GM12878 (cell line): Measurements from ENCODE around the gene REPIN1. TPM values are rescaled to one million over a fixed set of nuclear protein-coding genes. Genes with fewer than 3 reads are reported as not detected.

ENCODE experiments used
- ATAC-seq: fragments of 200-7000 bp; cut with Tn5 transposase; 3 replicates; pipeline ENCODE4 v1.9.1; 2020; ENCODE audit warnings: mild to moderate bottlenecking, moderate library complexity
- BruUV-seq: library from RNA; stranded (reverse); fragments of 400-500 nt; replicated peaks from 2 replicates; lab custom pipeline; 2021; lab: Mats Ljungman, UMichigan
- CTCF ChIA-PET: fragments of 300-600 bp; sonication (Branson Sonifier 250); formaldehyde crosslinking; extraction: SDS; loops from one replicate; lab custom pipeline; 2021; ENCODE audit warnings: inconsistent platforms; lab: Yijun Ruan, JAX
- POLR2A ChIA-PET: fragments of 350-600 bp; formaldehyde crosslinking; extraction: SDS; loops from one replicate; lab custom pipeline; 2021; ENCODE audit warnings: inconsistent platforms; lab: Charles Lee
- RAD21 ChIA-PET: fragments of 300-600 bp; sonication (Branson Sonifier 250); formaldehyde crosslinking; loops from one replicate; lab custom pipeline; 2023; ENCODE audit warnings: antibody characterized with exemption; ENCODE audit not compliant: unreplicated experiment; lab: Charles Lee
- SMC1A ChIA-PET: fragments of 300-600 bp; sonication (Branson Sonifier 250); formaldehyde crosslinking; loops from one replicate; lab custom pipeline; 2023; ENCODE audit not compliant: unreplicated experiment, uncharacterized antibody; lab: Charles Lee
- DNase-seq: peaks from one replicate; pipeline ENCODE4 v3.0.0-alpha.2; 2011; ENCODE audit warnings: low read depth, low spot score
- FAIRE-seq: peaks from 3 replicates; lab custom pipeline; 2011; peaks lifted over from hg19 to GRCh38; lab: Jason Lieb, UNC
- H2AFZ ChIP-seq: 2 replicates; pipeline ENCODE4 v1.6.0; 2011; ENCODE audit warnings: low read depth, low read length, control low read depth; ENCODE audit not compliant: control insufficient read depth
- H3K27ac ChIP-seq: 2 replicates; pipeline ENCODE4 v1.5.1; 2011; ENCODE audit warnings: control low read depth; ENCODE audit not compliant: control insufficient read depth, insufficient read depth
- H3K27me3 ChIP-seq, 2 experiments: replicated peaks in 1 of 2; 2 replicates each; pipeline versions ENCODE4 v1.6.0 to v1.6.1; 2011; ENCODE audit warnings: low read length in 1 of 2; ENCODE audit not compliant: control insufficient read depth in 2 of 2, insufficient read depth in 2 of 2
- H3K36me3 ChIP-seq, 2 experiments: 2 replicates each; pipeline ENCODE4 v1.5.1; 2011; ENCODE audit warnings: low read length in 1 of 2; ENCODE audit not compliant: control insufficient read depth in 2 of 2, insufficient read depth in 2 of 2
- H3K4me1 ChIP-seq: 2 replicates; pipeline ENCODE4 v1.6.1; 2011; ENCODE audit warnings: mild to moderate bottlenecking, low read length, moderate library complexity, mixed read lengths; ENCODE audit not compliant: control insufficient read depth, insufficient read depth
- H3K4me2 ChIP-seq: 2 replicates; pipeline ENCODE4 v1.6.0; 2011; ENCODE audit warnings: control low read depth; ENCODE audit not compliant: control insufficient read depth, insufficient read depth
- H3K4me3 ChIP-seq: fragments of 200-600 bp; sonication (generic); 2 replicates; pipeline ENCODE4 v1.5.1; 2016
- H3K79me2 ChIP-seq: 2 replicates; pipeline ENCODE4 v1.6.0; 2011; ENCODE audit warnings: low read length; ENCODE audit not compliant: control insufficient read depth, insufficient read depth
- H3K9ac ChIP-seq: 2 replicates; pipeline ENCODE4 v1.8.0; 2011; ENCODE audit warnings: low read length, control low read depth, mixed read lengths; ENCODE audit not compliant: control insufficient read depth, insufficient read depth
- H3K9me3 ChIP-seq: replicated peaks from 3 replicates; pipeline ENCODE4 v1.5.1; 2011; ENCODE audit warnings: mild to moderate bottlenecking, low read length; ENCODE audit not compliant: control insufficient read depth, insufficient read depth
- H4K20me1 ChIP-seq: 2 replicates; pipeline ENCODE4 v1.6.0; 2011; ENCODE audit not compliant: control insufficient read depth, insufficient read depth
- ATF7 ChIP-seq: fragments of 450-650 bp; IDR thresholded peaks from 2 replicates; pipeline ENCODE4 v1.6.1; 2016; ENCODE audit warnings: low read depth, mild to moderate bottlenecking
- BACH1 ChIP-seq: fragments of 450-650 bp; IDR thresholded peaks from 2 replicates; pipeline ENCODE4 v1.6.1; 2017; ENCODE audit warnings: mild to moderate bottlenecking, borderline replicate concordance
- CBFB ChIP-seq: IDR thresholded peaks from 2 replicates; pipeline ENCODE4 v1.6.1; 2016; ENCODE audit warnings: antibody characterized with exemption, low read depth
- CREB1 ChIP-seq: IDR thresholded peaks from 2 replicates; pipeline ENCODE4 v1.6.1; 2012; ENCODE audit warnings: low read depth, mild to moderate bottlenecking, inconsistent platforms
- MEF2B ChIP-seq: fragments of 450-650 bp; IDR thresholded peaks from 2 replicates; pipeline ENCODE4 v1.6.1; 2018; ENCODE audit warnings: mild to moderate bottlenecking, moderate library complexity; ENCODE audit not compliant: partially characterized antibody, poor library complexity, severe bottlenecking
- MYC ChIP-seq: IDR thresholded peaks from 2 replicates; pipeline ENCODE4 v1.6.1; 2011; ENCODE audit warnings: mild to moderate bottlenecking, low read length, moderate library complexity, inconsistent platforms; ENCODE audit not compliant: insufficient read depth, insufficient replicate concordance, insufficient read length, severe bottlenecking
- PML ChIP-seq: IDR thresholded peaks from 2 replicates; pipeline ENCODE4 v1.6.1; 2012; ENCODE audit warnings: low read length, inconsistent platforms
- RFX5 ChIP-seq: IDR thresholded peaks from 2 replicates; pipeline ENCODE4 v1.6.1; 2011; ENCODE audit warnings: low read depth, low read length, improper control_type of control experiment
- STAT3 ChIP-seq: IDR thresholded peaks from 2 replicates; pipeline ENCODE4 v1.6.1; 2011; ENCODE audit warnings: low read depth, low read length, improper control_type of control experiment
- WGBS: methylation state at CpG from one replicate; pipeline ENCODE4 v1.1.6; 2016; ENCODE audit warnings: low lambda C conversion rate; ENCODE audit not compliant: insufficient replicate concordance, insufficient coverage; ENCODE audit errors: missing lambda C conversion rate; 5-methylcytosine and 5-hydroxymethylcytosine counted together
- in situ Hi-C: fragments of 300-500 bp; cut with MboI; formaldehyde crosslinking; loops from 9 replicates; pipeline ENCODE4 v1.14.3; 2018; ENCODE audit warnings: mixed read lengths
- intact Hi-C: fragments of 100-400 bp; cut with micrococcal nuclease; formaldehyde crosslinking; loops from one replicate; pipeline ENCODE4 v1.14.2; 2022; ENCODE audit not compliant: unreplicated experiment
- polyA plus RNA-seq, 11 experiments: library from polyadenylated mRNA; depleted of rRNA in 4 of 11; unstranded in 6 of 11; stranded (reverse) in 5 of 11; fragments of >200 nt; fragmentation: Nextera tagmentation in 4 of 11; fragmentation: Illumina TruSeq in 1 of 11; extraction: Ambion mirVana in 4 of 11; extraction: Trizol in 1 of 11; gene quantifications; 1 replicate in 1 of 11; 2 replicates in 10 of 11; pipeline versions ENCODE4 v1.2.1 to v1.2.3, GENCODE V29; 2011 to 2016; ENCODE audit warnings: inconsistent platforms in 2 of 11, missing spikeins in 2 of 11, low read depth in 1 of 11
- total RNA-seq, 4 experiments: library from RNA; depleted of rRNA in 3 of 4; stranded (reverse); fragments of >200 nt in 3 of 4; fragmentation: Illumina TruSeq in 1 of 4; extraction: Trizol in 1 of 4; gene quantifications; 2 replicates each; pipeline versions ENCODE4 v1.2.1 to v1.2.3, GENCODE V29; 2013 to 2021
- TF ChIP-seq, protein P1 (sequence below): IDR thresholded peaks from 2 replicates; pipeline ENCODE4 v1.6.1; 2012; ENCODE audit warnings: improper control_type of control experiment, low read depth, low read length; ENCODE audit not compliant: insufficient replicate concordance
- TF ChIP-seq, protein P2 (sequence below): fragments of 450-650 bp; IDR thresholded peaks from 2 replicates; pipeline ENCODE4 v1.6.1; 2016; ENCODE audit warnings: mild to moderate bottlenecking, moderate library complexity, borderline replicate concordance
- TF ChIP-seq, protein P3 (sequence below): IDR thresholded peaks from 2 replicates; pipeline ENCODE4 v1.6.1; 2012; ENCODE audit warnings: low read depth, low read length, improper control_type of control experiment

The REPIN1 gene
- total and polyA plus RNA-seq, 10 of the 15 experiments (the other 5 are each of a cell fraction or from before 2014, with no cell fraction given), result 5.1 to 172 (median 76.9) TPM

GRCh38 chr7:150398108-150398964 is 29.7 kb downstream of the REPIN1 start:
- POLR2A ChIA-PET, result interaction anchor here (1.0 kb wide), 1 partner anchor 24 kb away, joined by 3 read pairs; no protein-coding TSS in a partner anchor
- no peak for FAIRE-seq
- intact Hi-C loops, result no loop called here
- TF ChIP-seq, protein P1, sequence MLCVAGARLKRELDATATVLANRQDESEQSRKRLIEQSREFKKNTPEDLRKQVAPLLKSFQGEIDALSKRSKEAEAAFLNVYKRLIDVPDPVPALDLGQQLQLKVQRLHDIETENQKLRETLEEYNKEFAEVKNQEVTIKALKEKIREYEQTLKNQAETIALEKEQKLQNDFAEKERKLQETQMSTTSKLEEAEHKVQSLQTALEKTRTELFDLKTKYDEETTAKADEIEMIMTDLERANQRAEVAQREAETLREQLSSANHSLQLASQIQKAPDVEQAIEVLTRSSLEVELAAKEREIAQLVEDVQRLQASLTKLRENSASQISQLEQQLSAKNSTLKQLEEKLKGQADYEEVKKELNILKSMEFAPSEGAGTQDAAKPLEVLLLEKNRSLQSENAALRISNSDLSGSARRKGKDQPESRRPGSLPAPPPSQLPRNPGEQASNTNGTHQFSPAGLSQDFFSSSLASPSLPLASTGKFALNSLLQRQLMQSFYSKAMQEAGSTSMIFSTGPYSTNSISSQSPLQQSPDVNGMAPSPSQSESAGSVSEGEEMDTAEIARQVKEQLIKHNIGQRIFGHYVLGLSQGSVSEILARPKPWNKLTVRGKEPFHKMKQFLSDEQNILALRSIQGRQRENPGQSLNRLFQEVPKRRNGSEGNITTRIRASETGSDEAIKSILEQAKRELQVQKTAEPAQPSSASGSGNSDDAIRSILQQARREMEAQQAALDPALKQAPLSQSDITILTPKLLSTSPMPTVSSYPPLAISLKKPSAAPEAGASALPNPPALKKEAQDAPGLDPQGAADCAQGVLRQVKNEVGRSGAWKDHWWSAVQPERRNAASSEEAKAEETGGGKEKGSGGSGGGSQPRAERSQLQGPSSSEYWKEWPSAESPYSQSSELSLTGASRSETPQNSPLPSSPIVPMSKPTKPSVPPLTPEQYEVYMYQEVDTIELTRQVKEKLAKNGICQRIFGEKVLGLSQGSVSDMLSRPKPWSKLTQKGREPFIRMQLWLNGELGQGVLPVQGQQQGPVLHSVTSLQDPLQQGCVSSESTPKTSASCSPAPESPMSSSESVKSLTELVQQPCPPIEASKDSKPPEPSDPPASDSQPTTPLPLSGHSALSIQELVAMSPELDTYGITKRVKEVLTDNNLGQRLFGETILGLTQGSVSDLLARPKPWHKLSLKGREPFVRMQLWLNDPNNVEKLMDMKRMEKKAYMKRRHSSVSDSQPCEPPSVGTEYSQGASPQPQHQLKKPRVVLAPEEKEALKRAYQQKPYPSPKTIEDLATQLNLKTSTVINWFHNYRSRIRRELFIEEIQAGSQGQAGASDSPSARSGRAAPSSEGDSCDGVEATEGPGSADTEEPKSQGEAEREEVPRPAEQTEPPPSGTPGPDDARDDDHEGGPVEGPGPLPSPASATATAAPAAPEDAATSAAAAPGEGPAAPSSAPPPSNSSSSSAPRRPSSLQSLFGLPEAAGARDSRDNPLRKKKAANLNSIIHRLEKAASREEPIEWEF, result no peak
- TF ChIP-seq ATF7, result no peak
- TF ChIP-seq, protein P2, sequence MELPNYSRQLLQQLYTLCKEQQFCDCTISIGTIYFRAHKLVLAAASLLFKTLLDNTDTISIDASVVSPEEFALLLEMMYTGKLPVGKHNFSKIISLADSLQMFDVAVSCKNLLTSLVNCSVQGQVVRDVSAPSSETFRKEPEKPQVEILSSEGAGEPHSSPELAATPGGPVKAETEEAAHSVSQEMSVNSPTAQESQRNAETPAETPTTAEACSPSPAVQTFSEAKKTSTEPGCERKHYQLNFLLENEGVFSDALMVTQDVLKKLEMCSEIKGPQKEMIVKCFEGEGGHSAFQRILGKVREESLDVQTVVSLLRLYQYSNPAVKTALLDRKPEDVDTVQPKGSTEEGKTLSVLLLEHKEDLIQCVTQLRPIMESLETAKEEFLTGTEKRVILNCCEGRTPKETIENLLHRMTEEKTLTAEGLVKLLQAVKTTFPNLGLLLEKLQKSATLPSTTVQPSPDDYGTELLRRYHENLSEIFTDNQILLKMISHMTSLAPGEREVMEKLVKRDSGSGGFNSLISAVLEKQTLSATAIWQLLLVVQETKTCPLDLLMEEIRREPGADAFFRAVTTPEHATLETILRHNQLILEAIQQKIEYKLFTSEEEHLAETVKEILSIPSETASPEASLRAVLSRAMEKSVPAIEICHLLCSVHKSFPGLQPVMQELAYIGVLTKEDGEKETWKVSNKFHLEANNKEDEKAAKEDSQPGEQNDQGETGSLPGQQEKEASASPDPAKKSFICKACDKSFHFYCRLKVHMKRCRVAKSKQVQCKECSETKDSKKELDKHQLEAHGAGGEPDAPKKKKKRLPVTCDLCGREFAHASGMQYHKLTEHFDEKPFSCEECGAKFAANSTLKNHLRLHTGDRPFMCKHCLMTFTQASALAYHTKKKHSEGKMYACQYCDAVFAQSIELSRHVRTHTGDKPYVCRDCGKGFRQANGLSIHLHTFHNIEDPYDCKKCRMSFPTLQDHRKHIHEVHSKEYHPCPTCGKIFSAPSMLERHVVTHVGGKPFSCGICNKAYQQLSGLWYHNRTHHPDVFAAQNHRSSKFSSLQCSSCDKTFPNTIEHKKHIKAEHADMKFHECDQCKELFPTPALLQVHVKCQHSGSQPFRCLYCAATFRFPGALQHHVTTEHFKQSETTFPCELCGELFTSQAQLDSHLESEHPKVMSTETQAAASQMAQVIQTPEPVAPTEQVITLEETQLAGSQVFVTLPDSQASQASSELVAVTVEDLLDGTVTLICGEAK, result no peak
- TF ChIP-seq MYC, result no peak
- no peak for TF ChIP-seq MEF2B
- no peak for TF ChIP-seq PML
- TF ChIP-seq, protein P3, sequence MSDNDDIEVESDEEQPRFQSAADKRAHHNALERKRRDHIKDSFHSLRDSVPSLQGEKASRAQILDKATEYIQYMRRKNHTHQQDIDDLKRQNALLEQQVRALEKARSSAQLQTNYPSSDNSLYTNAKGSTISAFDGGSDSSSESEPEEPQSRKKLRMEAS, result no peak
- TF ChIP-seq BACH1, result no peak
- TF ChIP-seq RFX5, result no peak
- no peak for TF ChIP-seq CREB1
- TF ChIP-seq STAT3, result no peak
- TF ChIP-seq CBFB, result no peak

More at GRCh38 chr7:150398108-150398964, 29.7 kb downstream of the REPIN1 start:
- no peaks in the 10 kb centered on the region for H3K79me2 ChIP-seq
- ATAC-seq (no peak), DNase-seq (no peak)
- H3K4me3 ChIP-seq, result no peak overlapping the region
- peaks cover 24% of the 10 kb centered on the region for H3K4me1 ChIP-seq
- H3K9me3 ChIP-seq, result no peaks in the 10 kb centered on the region
- no peak overlapping the region for H3K27ac ChIP-seq
- in situ Hi-C loops, result no loop called here
- 91% methylated on average over 26 of the region's 27 CpGs for WGBS
- no peak overlapping the region for H3K4me2 ChIP-seq
- SMC1A ChIA-PET, result no interaction called here
- H3K9ac ChIP-seq, result no peak overlapping the region
- H3K27me3 ChIP-seq, result no peaks in the 10 kb centered on the region
- H2AFZ ChIP-seq, result no peak overlapping the region
- RAD21 ChIA-PET, result no interaction called here
- peaks cover 0 to 12% of the 10 kb centered on the region in 2 experiments; a peak in 3 of 4 replicates for H3K36me3 ChIP-seq
- H4K20me1 ChIP-seq, result no peaks in the 10 kb centered on the region; the same call in 1 of the 2 replicates
- CTCF ChIA-PET, result no interaction called here
- no TSS peak for BruUV-seq
